CD8-positive, alpha-beta memory T cell (primary cell): ENCODE results near the gene PTGES3L. TPM values are rescaled to one million over a fixed set of nuclear protein-coding genes. Genes with fewer than 3 reads are reported as not detected.

Experiments
- CTCF ChIA-PET: fragments of 350-600 bp; sonication (Branson Sonifier 250); formaldehyde crosslinking; loops from one replicate; lab custom pipeline; 2021; ENCODE audit warnings: antibody characterized with exemption; lab: Charles Lee
- POLR2A ChIA-PET: fragments of 350-600 bp; sonication (Branson Sonifier 250); formaldehyde crosslinking; loops from one replicate; lab custom pipeline; 2021; ENCODE audit warnings: antibody characterized with exemption; lab: Charles Lee
- DNase-seq, 5 donors: peaks; one replicate each; pipeline versions ENCODE4 v3.0.0 to v3.0.0-alpha.2; 2020 to 2022; ENCODE audit warnings: mixed read lengths in 1 of 5
- H3K27ac ChIP-seq: one replicate; pipeline ENCODE4 v1.7.0; 2013; ENCODE audit warnings: low read depth, mild to moderate bottlenecking, low read length, moderate library complexity
- H3K27me3 ChIP-seq: 2 replicates; pipeline ENCODE4 v1.7.0; 2013; ENCODE audit warnings: low read length, mild to moderate bottlenecking; ENCODE audit not compliant: insufficient read depth, poor library complexity, severe bottlenecking
- H3K36me3 ChIP-seq: 2 replicates; pipeline ENCODE4 v1.7.0; 2013; ENCODE audit warnings: mild to moderate bottlenecking, low read length, moderate library complexity; ENCODE audit not compliant: insufficient read depth
- H3K4me1 ChIP-seq: 2 replicates; pipeline ENCODE4 v1.7.0; 2013; ENCODE audit warnings: mild to moderate bottlenecking, low read length, moderate library complexity; ENCODE audit not compliant: insufficient read depth
- H3K4me3 ChIP-seq: 2 replicates; pipeline ENCODE4 v1.7.0; 2013; ENCODE audit warnings: mild to moderate bottlenecking, low read length
- H3K9me3 ChIP-seq: 2 replicates; pipeline ENCODE4 v1.7.0; 2013; ENCODE audit warnings: mild to moderate bottlenecking, low read length
- H3K27ac Mint-ChIP-seq, 8 donors: one replicate each; pipeline ENCODE4 v1.8.0; 2020 to 2021; ENCODE audit warnings: mixed read lengths in 8 of 8, mild to moderate bottlenecking in 6 of 8, inconsistent platforms in 3 of 8, moderate library complexity in 3 of 8
- H3K27me3 Mint-ChIP-seq, 2 donors: one replicate each; pipeline ENCODE4 v1.8.0; 2020 to 2021; ENCODE audit warnings: mixed read lengths in 2 of 2, mild to moderate bottlenecking in 1 of 2, moderate library complexity in 1 of 2
- H3K36me3 Mint-ChIP-seq, 3 donors: one replicate each; pipeline ENCODE4 v1.8.0; 2020 to 2021; ENCODE audit warnings: mixed read lengths in 3 of 3, inconsistent platforms in 1 of 3, mild to moderate bottlenecking in 1 of 3
- H3K4me1 Mint-ChIP-seq, 3 donors: one replicate each; pipeline ENCODE4 v1.8.0; 2020 to 2021; ENCODE audit warnings: mixed read lengths in 3 of 3, inconsistent platforms in 1 of 3, mild to moderate bottlenecking in 1 of 3
- H3K4me3 Mint-ChIP-seq, 7 donors: one replicate each; pipeline ENCODE4 v1.8.0; 2020 to 2021; ENCODE audit warnings: mixed read lengths in 7 of 7, mild to moderate bottlenecking in 6 of 7, moderate library complexity in 4 of 7, inconsistent platforms in 2 of 7
- H3K9me3 Mint-ChIP-seq, 5 donors: one replicate each; pipeline ENCODE4 v1.8.0; 2020 to 2022; ENCODE audit warnings: mixed read lengths in 5 of 5, mild to moderate bottlenecking in 3 of 5, moderate library complexity in 2 of 5, inconsistent platforms in 1 of 5
- polyA plus RNA-seq: library from polyadenylated mRNA; unstranded; fragments of 300-500 nt; fragmentation: Illumina TruSeq; gene quantifications from one replicate; pipeline ENCODE4 v1.2.3, GENCODE V29; 2021
- total RNA-seq, 2 experiments: library from RNA; stranded (reverse); gene quantifications; one replicate each; pipeline ENCODE4 v1.2.3, GENCODE V29; 2021

PTGES3L gene
- total and polyA plus RNA-seq, 3 experiments from 2014 or later, result 0.37 to 0.55 TPM; not detected in 1

DNA sequence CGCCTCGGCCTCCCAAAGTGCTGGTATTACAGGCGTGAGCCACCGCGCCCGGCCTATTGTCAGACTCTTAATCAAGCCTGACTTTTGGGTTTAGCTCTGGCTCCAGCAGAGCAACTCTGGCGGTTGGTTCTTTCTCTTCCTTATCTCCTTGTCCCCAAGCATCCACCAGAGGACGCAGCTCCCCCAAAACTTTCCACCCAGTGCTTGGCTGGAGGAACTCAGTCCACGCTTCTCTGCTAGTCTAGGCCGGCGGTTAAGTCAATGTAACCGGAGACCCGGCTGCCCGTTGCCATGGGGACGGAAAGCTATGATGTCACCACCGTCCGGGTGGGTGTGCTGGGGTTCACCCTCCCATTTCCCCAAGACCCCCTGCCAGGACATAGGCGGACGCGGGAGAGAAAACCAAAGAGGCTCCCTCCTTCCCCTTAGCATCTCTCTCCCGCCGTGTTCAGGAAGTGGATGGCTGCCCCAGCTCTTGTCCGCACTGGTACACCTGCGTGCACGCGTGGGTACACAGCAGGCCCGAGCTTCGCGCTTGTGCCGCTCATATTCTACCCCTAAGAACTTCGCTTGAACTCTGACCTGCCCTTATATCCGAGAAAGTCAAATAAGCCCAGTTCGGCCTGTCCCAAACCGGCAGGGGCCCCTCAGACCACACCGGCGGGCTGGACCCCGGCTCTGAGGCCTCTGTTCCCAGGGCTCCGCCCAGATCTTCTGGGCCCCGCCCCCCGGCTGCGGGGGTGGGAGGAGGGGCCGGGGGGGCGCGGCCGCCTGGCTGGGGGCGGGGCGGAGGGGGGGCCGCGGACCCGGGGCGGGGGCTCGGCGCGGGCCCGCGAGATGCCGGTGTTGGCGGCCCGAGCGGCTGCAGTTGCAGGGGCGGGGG lies 44.8 kb upstream of the PTGES3L start, which contains the start of gene RND2:
Gene RND2 (plus strand): TSS at position 825 of the 883 bp plus-strand sequence. CDS start 117 bp downstream, outside the sequence.
- peaks cover 0 to 3% (median 0%) of the 10 kb centered on the region in 3 donors for H3K36me3 Mint-ChIP-seq
- Histone ChIP-seq H3K36me3 (no peaks in the 10 kb centered on the region), H3K27ac (peak within 1 kb of the TSS; percentile 84), H3K4me1 (peaks cover 22% of the 10 kb centered on the region), H3K4me3 (peak within 1 kb of the TSS; percentile 97), H3K27me3 (no peaks in the 10 kb centered on the region), H3K9me3 (no peaks in the 10 kb centered on the region)
- no peaks in the 10 kb centered on the region for H3K9me3 Mint-ChIP-seq
- H3K4me1 Mint-ChIP-seq, result peaks cover 14 to 34% (median 27%) of the 10 kb centered on the region in 3 donors
- ChIA-PET CTCF (interaction anchor here (0.9 to 2.1 kb wide), 7 partner anchors 9 to 459 kb away, joined by 3 to 16 read pairs (median 5); partner anchors contain the start of genes DHX8, IFI35, NBR1 and RPL27), POLR2A (interaction anchor here (0.7 to 2.9 kb wide), 5 partner anchors 18 to 336 kb away, joined by 3 to 23 read pairs (median 3); partner anchors contain the start of genes IFI35, NBR1 and RPL27)
- H3K4me3 Mint-ChIP-seq, result peak within 1 kb of the TSS; percentile 87 to 97 (median 92)
- DNase-seq, result peak; percentile 67 to 94 (median 77)
- H3K27me3 Mint-ChIP-seq, result peaks cover 0 to 1% of the 10 kb centered on the region in 2 donors
- peak within 1 kb of the TSS; percentile 78 to 96 (median 94) for H3K27ac Mint-ChIP-seq

GRCh38 chr17:43021741-43022512 lies 42.0 kb upstream of the PTGES3L start, which contains the start of gene VAT1:
Gene VAT1 (minus strand): TSS chr17:43022385. CDS start chr17:43022322, 63 bp downstream.
- ChIA-PET POLR2A (interaction anchor here (0.7 to 1.0 kb wide), 3 partner anchors 24 to 150 kb away, joined by 4 to 6 read pairs (median 5); partner anchors contain the start of genes NBR1 and RPL27), CTCF (interaction anchor here (0.8 to 1.6 kb wide), 5 partner anchors 15 to 462 kb away, joined by 3 to 4 read pairs (median 3); partner anchors contain the start of genes BECN1, DHX8 and IFI35)
- H3K27ac ChIP-seq, result peak within 1 kb of the TSS; percentile 47
- H3K9me3 Mint-ChIP-seq, result no peaks in the 10 kb centered on the region
- peak; percentile 35 to 72 (median 59) for DNase-seq
- H3K4me3 Mint-ChIP-seq, result peak within 1 kb of the TSS; percentile 87 to 95 (median 90)
- H3K27ac Mint-ChIP-seq, result peak within 1 kb of the TSS; percentile 27 to 88 (median 81)
- peaks cover 0 to 3% (median 0%) of the 10 kb centered on the region in 3 donors for H3K36me3 Mint-ChIP-seq
- H3K4me1 Mint-ChIP-seq, result peaks cover 21 to 52% (median 45%) of the 10 kb centered on the region in 3 donors
- no peaks in the 10 kb centered on the region for H3K27me3 Mint-ChIP-seq
- H3K4me3 ChIP-seq, result peak within 1 kb of the TSS; percentile 73
- H3K36me3 ChIP-seq, result no peaks in the 10 kb centered on the region
- no peaks in the 10 kb centered on the region for H3K27me3 ChIP-seq
- H3K9me3 ChIP-seq, result no peaks in the 10 kb centered on the region
- peaks cover 23% of the 10 kb centered on the region for H3K4me1 ChIP-seq

GRCh38 chr17:43020789-43021740 lies 41.2 kb upstream of the PTGES3L start:
- H3K4me1 ChIP-seq, result peaks cover 23% of the 10 kb centered on the region

DNA sequence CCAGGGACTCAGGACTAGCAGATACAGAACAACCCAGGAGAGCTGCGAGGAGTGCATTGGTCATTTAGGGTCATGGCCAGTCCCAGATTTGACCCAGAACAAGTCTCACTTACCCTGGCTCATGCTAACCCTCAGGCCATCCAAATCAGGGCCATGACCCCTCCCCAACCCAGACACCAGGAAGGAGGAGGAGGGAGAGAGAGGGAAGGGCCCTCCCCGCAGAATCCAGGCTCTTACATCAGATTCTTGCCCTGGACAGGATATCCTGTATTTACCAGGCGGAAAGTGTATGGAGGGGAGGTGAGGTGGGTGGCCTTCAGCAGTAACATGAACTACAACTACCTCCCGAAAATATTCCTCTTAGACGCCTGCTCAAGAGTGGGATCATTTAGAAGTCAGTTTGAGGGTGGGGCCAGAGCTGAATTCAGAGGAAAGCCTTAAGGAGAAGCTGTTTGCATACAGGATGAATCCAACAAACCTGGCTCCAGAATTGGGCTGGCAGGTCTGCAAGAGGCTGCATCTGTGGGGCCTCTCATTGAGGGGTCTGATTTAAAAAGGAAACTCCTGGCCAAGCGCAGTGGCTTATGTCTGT lies 40.2 kb upstream of the PTGES3L start:
- H3K36me3 ChIP-seq, result no peaks in the 10 kb centered on the region
- no peak overlapping the region for H3K4me3 ChIP-seq
- ChIA-PET POLR2A (no interaction called here), CTCF (no interaction called here)
- DNase-seq, result no peak
- Mint-ChIP-seq H3K9me3 (no peaks in the 10 kb centered on the region), H3K36me3 (peaks cover 0 to 15% (median 0%) of the 10 kb centered on the region in 3 donors), H3K4me1 (peaks cover 21 to 49% (median 45%) of the 10 kb centered on the region in 3 donors), H3K27me3 (no peaks in the 10 kb centered on the region), H3K27ac (peak overlapping the region; percentile 32 to 93 (median 60)), H3K4me3 (peak overlapping the region; percentile 20 to 93 (median 61))
- H3K4me1 ChIP-seq, result peaks cover 23% of the 10 kb centered on the region
- no peaks in the 10 kb centered on the region for H3K27me3 ChIP-seq
- no peaks in the 10 kb centered on the region for H3K9me3 ChIP-seq
- peak overlapping the region; percentile 43 for H3K27ac ChIP-seq

More at GRCh38 chr17:43020789-43021740, 41.2 kb upstream of the PTGES3L start:
- H3K4me1 Mint-ChIP-seq, result peaks cover 21 to 52% (median 45%) of the 10 kb centered on the region in 3 donors
- DNase-seq, result peak in 3 of 5 donors; percentile 30 to 61 (median 43)
- H3K9me3 ChIP-seq, result no peaks in the 10 kb centered on the region
- ChIA-PET CTCF (interaction anchor here (1.2 kb wide), 1 partner anchor 105 kb away, joined by 3 read pairs; no protein-coding TSS in a partner anchor), POLR2A (interaction anchor here (0.6 to 1.0 kb wide), 3 partner anchors 23 to 150 kb away, joined by 4 to 6 read pairs (median 5); partner anchors contain the start of genes NBR1 and RPL27)
- H3K27ac ChIP-seq, result peak overlapping the region; percentile 47
- peak overlapping the region; percentile 87 to 95 (median 90) for H3K4me3 Mint-ChIP-seq
- no peaks in the 10 kb centered on the region for H3K36me3 ChIP-seq
- peak overlapping the region; percentile 66 to 87 (median 78) for H3K27ac Mint-ChIP-seq
- no peaks in the 10 kb centered on the region for H3K27me3 Mint-ChIP-seq
- peaks cover 0 to 5% (median 0%) of the 10 kb centered on the region in 3 donors for H3K36me3 Mint-ChIP-seq
- H3K27me3 ChIP-seq, result no peaks in the 10 kb centered on the region
- peak overlapping the region; percentile 73 for H3K4me3 ChIP-seq
- no peaks in the 10 kb centered on the region for H3K9me3 Mint-ChIP-seq

DNA sequence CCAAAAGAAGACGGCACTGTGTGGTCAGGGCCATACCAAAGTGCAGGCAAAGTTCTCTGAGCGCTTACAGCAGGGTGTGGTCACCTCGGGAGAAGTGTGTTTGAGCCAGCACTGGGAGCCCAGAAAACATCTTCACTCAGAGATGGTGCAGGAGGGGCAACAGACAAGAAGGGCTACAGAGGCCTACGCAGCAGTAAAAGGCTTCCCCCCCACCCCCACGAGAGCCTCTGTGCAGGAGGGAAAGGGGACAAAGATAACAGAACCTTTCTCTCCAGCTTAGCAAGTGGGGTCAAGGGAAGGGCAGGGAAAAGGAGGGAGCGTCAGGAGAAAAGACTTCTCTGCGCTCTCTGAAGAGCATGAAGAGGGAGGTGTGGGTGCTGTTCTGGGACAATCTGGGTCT lies 39.5 kb upstream of the PTGES3L start:
- no peaks in the 10 kb centered on the region for H3K27me3 Mint-ChIP-seq
- H3K27ac Mint-ChIP-seq, result peak overlapping the region; percentile 1 to 87 (median 60)
- peak overlapping the region in 6 of 7 donors; percentile 20 to 90 (median 60) for H3K4me3 Mint-ChIP-seq
- Histone ChIP-seq H3K27ac (peak overlapping the region; percentile 43), H3K36me3 (no peaks in the 10 kb centered on the region), H3K27me3 (no peaks in the 10 kb centered on the region), H3K4me3 (no peak overlapping the region), H3K9me3 (no peaks in the 10 kb centered on the region), H3K4me1 (peaks cover 20% of the 10 kb centered on the region)
- H3K9me3 Mint-ChIP-seq, result no peaks in the 10 kb centered on the region
- peaks cover 0 to 20% (median 3%) of the 10 kb centered on the region in 3 donors for H3K36me3 Mint-ChIP-seq
- ChIA-PET POLR2A (no interaction called here), CTCF (no interaction called here)
- H3K4me1 Mint-ChIP-seq, result peaks cover 16 to 47% (median 39%) of the 10 kb centered on the region in 3 donors
- no peak for DNase-seq

DNA sequence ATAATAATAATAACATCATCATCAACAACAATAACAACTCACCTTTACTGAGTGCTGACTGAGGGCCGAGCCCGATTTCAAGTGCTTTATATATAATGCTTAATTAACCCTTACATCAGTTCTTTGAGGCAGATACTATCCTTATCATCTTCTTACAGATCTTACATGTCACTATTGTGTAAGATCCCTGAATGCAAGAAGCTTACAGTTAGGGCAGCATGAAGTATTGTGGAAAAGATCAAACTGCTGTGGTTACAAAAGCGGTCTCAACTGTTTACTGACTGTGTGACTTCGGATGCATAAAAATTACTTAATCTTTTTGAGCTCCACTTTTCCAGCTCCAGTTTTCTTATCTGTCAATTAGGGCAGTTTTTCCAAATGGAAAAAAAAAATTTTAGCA lies 39.1 kb upstream of the PTGES3L start:
- POLR2A ChIA-PET, result no interaction called here

More for the DNA sequence above, 39.1 kb upstream of the PTGES3L start:
- no peaks in the 10 kb centered on the region for H3K27me3 ChIP-seq
- H3K4me1 ChIP-seq, result peaks cover 15% of the 10 kb centered on the region
- H3K27ac ChIP-seq, result peak overlapping the region; percentile 24
- peaks cover 14 to 44% (median 36%) of the 10 kb centered on the region in 3 donors for H3K4me1 Mint-ChIP-seq
- DNase-seq, result no peak
- CTCF ChIA-PET, result no interaction called here
- peaks cover 0 to 25% (median 3%) of the 10 kb centered on the region in 3 donors for H3K36me3 Mint-ChIP-seq
- H3K36me3 ChIP-seq, result no peaks in the 10 kb centered on the region
- no peaks in the 10 kb centered on the region for H3K27me3 Mint-ChIP-seq
- no peaks in the 10 kb centered on the region for H3K9me3 ChIP-seq
- no peaks in the 10 kb centered on the region for H3K9me3 Mint-ChIP-seq
- peak overlapping the region in 1 of 7 donors; percentile 77 for H3K4me3 Mint-ChIP-seq
- H3K4me3 ChIP-seq, result no peak overlapping the region
- peak overlapping the region in 7 of 8 donors; percentile 2 to 75 (median 61) for H3K27ac Mint-ChIP-seq
